ENCODE results near the gene FAM124B. TPM values are rescaled to one million over a fixed set of nuclear protein-coding genes. Genes with fewer than 3 reads are reported as not detected.
"Not testable (repeated sequence)": the region's sequence is repeated elsewhere in the genome, so short reads cannot be mapped to it uniquely, and the experiment has no call there.

FAM124B gene
- total RNA-seq, 2 experiments from 2014 or later = 0.39 to 0.40 TPM

GRCh38 chr2:224393157-224393872 is 8.6 kb downstream of the FAM124B start:
- Mint-ChIP-seq H3K27me3 (no peaks in the 10 kb centered on the region), H3K27ac (no peak overlapping the region), H3K4me1 (ENCODE audit: low read depth) (no peaks in the 10 kb centered on the region), H3K36me3 (no peaks in the 10 kb centered on the region), H3K4me3 (no peak overlapping the region), H3K9me3 (peaks cover 4% of the 10 kb centered on the region)
- intact Hi-C loops (cut with micrococcal nuclease) = no loop called here
- ChIA-PET POLR2A (no interaction called here), CTCF (interaction anchor here (1.0 kb wide), 1 partner anchor 24 kb away, joined by 3 read pairs; no protein-coding TSS in a partner anchor)
- no peak for DNase-seq

- no peak for DNase-seq
- Mint-ChIP-seq H3K27me3 (no peaks in the 10 kb centered on the region), H3K27ac (no peak overlapping the region), H3K36me3 (no peaks in the 10 kb centered on the region), H3K9me3 (peaks cover 4% of the 10 kb centered on the region), H3K4me3 (no peak overlapping the region), H3K4me1 (ENCODE audit: low read depth) (no peaks in the 10 kb centered on the region)
- ChIA-PET CTCF (interaction anchor here (0.7 to 1.0 kb wide), 2 partner anchors 8 to 23 kb away, joined by 3 read pairs; no protein-coding TSS in a partner anchor), POLR2A (no interaction called here)
- intact Hi-C loops (cut with micrococcal nuclease) = no loop called here
Measured at GRCh38 chr2:224392545-224392944, 9.4 kb downstream of the FAM124B start.

GRCh38 chr2:224389317-224389716 is 12.6 kb downstream of the FAM124B start:
- H3K27me3 Mint-ChIP-seq = no peaks in the 10 kb centered on the region
- no peak overlapping the region for H3K4me3 Mint-ChIP-seq
- ChIA-PET CTCF (no interaction called here), POLR2A (no interaction called here)
- H3K4me1 Mint-ChIP-seq (ENCODE audit: low read depth) = no peaks in the 10 kb centered on the region
- H3K36me3 Mint-ChIP-seq = no peaks in the 10 kb centered on the region
- H3K27ac Mint-ChIP-seq = no peak overlapping the region
- H3K9me3 Mint-ChIP-seq = no peaks in the 10 kb centered on the region
- DNase-seq = no peak
- intact Hi-C loops (cut with micrococcal nuclease) = no loop called here

- Mint-ChIP-seq H3K27ac (no peak overlapping the region), H3K9me3 (no peaks in the 10 kb centered on the region), H3K27me3 (no peaks in the 10 kb centered on the region), H3K36me3 (no peaks in the 10 kb centered on the region), H3K4me3 (no peak overlapping the region), H3K4me1 (ENCODE audit: low read depth) (no peaks in the 10 kb centered on the region)
- ChIA-PET POLR2A (no interaction called here), CTCF (interaction anchor here (2.2 kb wide), 1 partner anchor 18 kb away, joined by 15 read pairs; no protein-coding TSS in a partner anchor)
- DNase-seq = no peak
- intact Hi-C loops (cut with micrococcal nuclease) = no loop called here
Measured at GRCh38 chr2:224386876-224387275, 15.0 kb downstream of the FAM124B start.

- Mint-ChIP-seq H3K9me3 (no peaks in the 10 kb centered on the region), H3K27ac (no peak overlapping the region), H3K4me3 (no peak overlapping the region), H3K36me3 (no peaks in the 10 kb centered on the region), H3K4me1 (ENCODE audit: low read depth) (no peaks in the 10 kb centered on the region), H3K27me3 (no peaks in the 10 kb centered on the region)
- DNase-seq = no peak
- CTCF ChIA-PET = no interaction called here
- intact Hi-C loops (cut with micrococcal nuclease) = no loop called here
- POLR2A ChIA-PET = no interaction called here
Measured at GRCh38 chr2:224382973-224383555, 18.8 kb downstream of the FAM124B start.

- H3K27ac Mint-ChIP-seq; DNase-seq; H3K27me3 Mint-ChIP-seq; H3K4me3 Mint-ChIP-seq; H3K9me3 Mint-ChIP-seq; POLR2A ChIA-PET; CTCF ChIA-PET; H3K4me1 Mint-ChIP-seq (ENCODE audit: low read depth); intact Hi-C loops (cut with micrococcal nuclease); H3K36me3 Mint-ChIP-seq: not testable (repeated sequence)
Measured at GRCh38 chr2:224382280-224382647, 19.6 kb downstream of the FAM124B start.

GRCh38 chr2:224381521-224382279 is 20.2 kb downstream of the FAM124B start:
- Mint-ChIP-seq H3K9me3 (no peaks in the 10 kb centered on the region), H3K4me3 (no peak overlapping the region), H3K27ac (no peak overlapping the region), H3K4me1 (ENCODE audit: low read depth) (peaks cover 3% of the 10 kb centered on the region), H3K36me3 (no peaks in the 10 kb centered on the region), H3K27me3 (no peaks in the 10 kb centered on the region)
- intact Hi-C loops (cut with micrococcal nuclease) = no loop called here
- ChIA-PET POLR2A (no interaction called here), CTCF (no interaction called here)
- DNase-seq = no peak

- Mint-ChIP-seq H3K4me3 (no peak overlapping the region), H3K27ac (no peak overlapping the region), H3K9me3 (no peaks in the 10 kb centered on the region), H3K4me1 (ENCODE audit: low read depth) (peaks cover 3% of the 10 kb centered on the region), H3K27me3 (no peaks in the 10 kb centered on the region), H3K36me3 (no peaks in the 10 kb centered on the region)
- intact Hi-C loops (cut with micrococcal nuclease) = no loop called here
- ChIA-PET POLR2A (no interaction called here), CTCF (interaction anchor here (3.9 kb wide), 1 partner anchor 10 kb away, joined by 16 read pairs; no protein-coding TSS in a partner anchor)
- DNase-seq = no peak
Measured at GRCh38 chr2:224379986-224380385, 21.9 kb downstream of the FAM124B start.

GRCh38 chr2:224379172-224379571 is 22.7 kb downstream of the FAM124B start:
- Mint-ChIP-seq H3K9me3 (no peaks in the 10 kb centered on the region), H3K4me3 (no peak overlapping the region), H3K4me1 (ENCODE audit: low read depth) (peaks cover 3% of the 10 kb centered on the region), H3K36me3 (no peaks in the 10 kb centered on the region), H3K27me3 (no peaks in the 10 kb centered on the region), H3K27ac (no peak overlapping the region)
- intact Hi-C loops (cut with micrococcal nuclease) = no loop called here
- POLR2A ChIA-PET = no interaction called here
- CTCF ChIA-PET = interaction anchor here (3.9 kb wide), 1 partner anchor 9 kb away, joined by 16 read pairs; no protein-coding TSS in a partner anchor
- no peak for DNase-seq

- no peak overlapping the region for H3K4me3 Mint-ChIP-seq
- intact Hi-C loops (cut with micrococcal nuclease) = no loop called here
- H3K36me3 Mint-ChIP-seq = no peaks in the 10 kb centered on the region
- H3K9me3 Mint-ChIP-seq = no peaks in the 10 kb centered on the region
- H3K4me1 Mint-ChIP-seq (ENCODE audit: low read depth) = peaks cover 3% of the 10 kb centered on the region
- POLR2A ChIA-PET = interaction anchor here (0.5 kb wide), 1 partner anchor 269 kb away, joined by 4 read pairs; no protein-coding TSS in a partner anchor
- H3K27me3 Mint-ChIP-seq = no peaks in the 10 kb centered on the region
- H3K27ac Mint-ChIP-seq = no peak overlapping the region
- no peak for DNase-seq
- CTCF ChIA-PET = interaction anchor here (3.9 kb wide), 1 partner anchor 9 kb away, joined by 16 read pairs; no protein-coding TSS in a partner anchor
Measured at GRCh38 chr2:224378701-224379097, 23.2 kb downstream of the FAM124B start.

GRCh38 chr2:224377751-224378700 is 23.9 kb downstream of the FAM124B start:
- Mint-ChIP-seq H3K4me1 (ENCODE audit: low read depth) (peaks cover 3% of the 10 kb centered on the region), H3K27ac (no peak overlapping the region), H3K9me3 (no peaks in the 10 kb centered on the region), H3K4me3 (no peak overlapping the region), H3K27me3 (no peaks in the 10 kb centered on the region), H3K36me3 (no peaks in the 10 kb centered on the region)
- intact Hi-C loops (cut with micrococcal nuclease) = no loop called here
- CTCF ChIA-PET = interaction anchor here (0.7 to 3.9 kb wide), 2 partner anchors 8 to 1406 kb away, joined by 3 to 16 read pairs; no protein-coding TSS in a partner anchor
- POLR2A ChIA-PET = interaction anchor here (0.5 kb wide), 1 partner anchor 270 kb away, joined by 4 read pairs; no protein-coding TSS in a partner anchor
- DNase-seq = no peak

Measured in activated CD4-positive, alpha-beta memory T cell treated with anti-CD3 and anti-CD28 coated beads for 36 hours (primary cell).